Suprapubic skin (tissue), 4 donors: Measurements from ENCODE around the gene CARD16. TPM values are rescaled to one million over a fixed set of nuclear protein-coding genes. Genes with fewer than 3 reads are reported as not detected.

Experiments
- DNase-seq, 2 donors: peaks; one replicate each; pipeline ENCODE4 v3.0.0-alpha.2; 2019; ENCODE audit warnings: low spot score in 2 of 2
- H3K27ac ChIP-seq: fragments of 200-600 bp; sonication (generic); one replicate; pipeline ENCODE4 v1.5.1; 2019
- H3K27me3 ChIP-seq: fragments of 200-600 bp; sonication (generic); one replicate; pipeline ENCODE4 v1.5.1; 2019
- H3K36me3 ChIP-seq: fragments of 200-600 bp; sonication (generic); one replicate; pipeline ENCODE4 v1.5.1; 2019
- H3K4me1 ChIP-seq: fragments of 200-600 bp; sonication (generic); one replicate; pipeline ENCODE4 v1.5.1; 2019
- H3K4me3 ChIP-seq: fragments of 200-600 bp; sonication (generic); one replicate; pipeline ENCODE4 v1.5.1; 2019; ENCODE audit warnings: mild to moderate bottlenecking
- H3K9me3 ChIP-seq: fragments of 200-600 bp; sonication (generic); one replicate; pipeline ENCODE4 v1.5.1; 2019
- CTCF ChIP-seq, 2 donors: fragments of 200-600 bp in 1 of 2; fragments of 450-650 bp in 1 of 2; sonication (generic) in 1 of 2; IDR thresholded peaks; one replicate each; pipeline ENCODE4 v1.5.1; 2016 to 2019; ENCODE audit warnings: antibody characterized with exemption in 2 of 2, mild to moderate bottlenecking in 1 of 2, moderate library complexity in 1 of 2
- EP300 ChIP-seq: sonication (generic); formaldehyde crosslinking; IDR thresholded peaks from one replicate; pipeline ENCODE4 v1.6.1; 2017; ENCODE audit warnings: antibody characterized with exemption
- POLR2A ChIP-seq, 2 donors: fragments of 450-650 bp; IDR thresholded peaks; one replicate each; pipeline ENCODE4 v1.6.1; 2017; ENCODE audit warnings: antibody characterized with exemption in 2 of 2, mild to moderate bottlenecking in 2 of 2, moderate library complexity in 2 of 2
- POLR2AphosphoS5 ChIP-seq, 3 donors: sonication (generic); formaldehyde crosslinking; IDR thresholded peaks; one replicate each; pipeline ENCODE4 v1.6.1; 2017; ENCODE audit warnings: antibody characterized with exemption in 3 of 3
- WGBS: methylation state at CpG from one replicate; pipeline ENCODE4 v1.1.5; 2018; 5-methylcytosine and 5-hydroxymethylcytosine counted together
- total RNA-seq, 4 donors: library from RNA; depleted of rRNA; stranded (reverse); fragments of >200 nt; gene quantifications; one replicate each; pipeline ENCODE4 v1.1.0, GENCODE V29; 2016

Gene CARD16
- total RNA-seq, 4 donors from 2014 or later, result 1.6 to 9.0 (median 3.5) TPM

GRCh38 chr11:104995001-104995408 lies 50.1 kb downstream of the CARD16 start:
- Histone ChIP-seq H3K4me1 (no peaks in the 10 kb centered on the region), H3K36me3 (no peaks in the 10 kb centered on the region), H3K9me3 (no peaks in the 10 kb centered on the region), H3K4me3 (no peak overlapping the region), H3K27ac (no peak overlapping the region), H3K27me3 (no peaks in the 10 kb centered on the region)
- no peak for DNase-seq
- 85% methylated on average over 2 of the region's 2 CpGs for WGBS
- TF ChIP-seq POLR2AphosphoS5 (IDR thresholded peaks at IDR 0.05) (no peak), CTCF (IDR thresholded peaks at IDR 0.05) (no peak), EP300 (no peak), POLR2A (IDR thresholded peaks at IDR 0.05) (no peak)

- Histone ChIP-seq H3K27me3 (no peaks in the 10 kb centered on the region), H3K4me3 (no peak overlapping the region), H3K36me3 (no peaks in the 10 kb centered on the region), H3K4me1 (no peaks in the 10 kb centered on the region), H3K27ac (no peak overlapping the region), H3K9me3 (no peaks in the 10 kb centered on the region)
- no peak for DNase-seq
- WGBS, result 72% methylated on average over 1 of the region's 1 CpG
- TF ChIP-seq POLR2AphosphoS5 (IDR thresholded peaks at IDR 0.05), result no peak
- TF ChIP-seq EP300, result no peak
- TF ChIP-seq POLR2A (IDR thresholded peaks at IDR 0.05), result no peak
- no peak for TF ChIP-seq CTCF (IDR thresholded peaks at IDR 0.05)
Observed at GRCh38 chr11:104992781-104993180, 52.4 kb downstream of the CARD16 start.

- Histone ChIP-seq H3K4me1 (no peaks in the 10 kb centered on the region), H3K36me3 (no peaks in the 10 kb centered on the region), H3K4me3 (no peak overlapping the region), H3K27ac (no peak overlapping the region), H3K27me3 (no peaks in the 10 kb centered on the region), H3K9me3 (no peaks in the 10 kb centered on the region)
- DNase-seq, result no peak
- WGBS, result 88% methylated on average over 4 of the region's 4 CpGs
- no peak for TF ChIP-seq POLR2AphosphoS5 (IDR thresholded peaks at IDR 0.05)
- no peak for TF ChIP-seq CTCF (IDR thresholded peaks at IDR 0.05)
- no peak for TF ChIP-seq EP300
- TF ChIP-seq POLR2A (IDR thresholded peaks at IDR 0.05), result no peak
Observed at GRCh38 chr11:104991994-104992393, 53.1 kb downstream of the CARD16 start.

Other genes starting within 250 kb of the CARD16 start
- gene CASP12, start 146.9 kb downstream of the CARD16 start, total RNA-seq, result not detected
- 100 to 1,000 TPM in 3 of 4 donors, 10 to 100 TPM in 1; 98.3 to 272 (median 129) TPM for gene CASP4, start 76.8 kb downstream of the CARD16 start, total RNA-seq
- gene CASP5, start 22.2 kb downstream of the CARD16 start, total RNA-seq, result not detected
- gene CASP1, start 10.2 kb downstream of the CARD16 start, total RNA-seq, result 10 to 100 TPM; 20.1 to 35.7 (median 28.3) TPM
- gene CARD18, start 94.4 kb upstream of the CARD16 start, total RNA-seq, result 10 to 100 TPM in 3 of 4 donors, not detected in 1; 11.6 to 26.0 (median 16.5) TPM